Large intestine (tissue), 3 donors: ENCODE measurements around the gene DUXA. TPM values are rescaled to one million over a fixed set of nuclear protein-coding genes. Genes with fewer than 3 reads are reported as not detected.

Experiments
- DNase-seq, 2 donors: peaks; one replicate each; pipeline versions ENCODE4 v3.0.0 to v3.0.0-alpha.2; 2013
- H3K27ac ChIP-seq: one replicate; pipeline ENCODE4 v1.5.1; 2013; ENCODE audit warnings: low read length
- H3K27me3 ChIP-seq: 2 replicates; pipeline ENCODE4 v1.6.1; 2013; ENCODE audit warnings: low read length; ENCODE audit not compliant: control insufficient read depth, insufficient read depth
- H3K36me3 ChIP-seq: 2 replicates; pipeline ENCODE4 v1.6.1; 2013; ENCODE audit warnings: low read length; ENCODE audit not compliant: control insufficient read depth, insufficient read depth
- H3K4me1 ChIP-seq: one replicate; pipeline ENCODE4 v1.6.1; 2013; ENCODE audit warnings: low read length; ENCODE audit not compliant: control insufficient read depth, insufficient read depth
- H3K4me3 ChIP-seq: one replicate; pipeline ENCODE4 v1.5.1; 2013; ENCODE audit warnings: low read length
- H3K9me3 ChIP-seq: one replicate; pipeline ENCODE4 v1.6.1; 2013; ENCODE audit warnings: mild to moderate bottlenecking, low read depth, low read length, moderate library complexity; ENCODE audit not compliant: control insufficient read depth
- WGBS: methylation state at CpG from one replicate; pipeline ENCODE4 v1.1.5; 2013; ENCODE audit warnings: low lambda C conversion rate; ENCODE audit not compliant: insufficient coverage; 5-methylcytosine and 5-hydroxymethylcytosine counted together
- polyA plus RNA-seq: library from polyadenylated mRNA; unstranded; fragments of 120-200 nt; gene quantifications from one replicate; pipeline ENCODE4 v1.2.1, GENCODE V29; 2013

The DUXA gene
- polyA plus RNA-seq, 1 donor = not detected

GRCh38 chr19:57106722-57107235 is 60.5 kb downstream of the DUXA start:
- 88% methylated on average over 2 of the region's 42 CpGs for WGBS
- H3K9me3 ChIP-seq = peaks cover 12% of the 10 kb centered on the region

GRCh38 chr19:57105976-57106721 is 61.1 kb downstream of the DUXA start:
- peaks cover 20% of the 10 kb centered on the region for H3K27me3 ChIP-seq
- no peak overlapping the region for H3K27ac ChIP-seq
- no peak overlapping the region for H3K4me3 ChIP-seq
- H3K4me1 ChIP-seq = peaks cover 3% of the 10 kb centered on the region
- H3K9me3 ChIP-seq = peaks cover 12% of the 10 kb centered on the region
- no peak for DNase-seq
- WGBS = no CpG with 5 or more reads among the region's 57 CpGs
- no peaks in the 10 kb centered on the region for H3K36me3 ChIP-seq

More at GRCh38 chr19:57106722-57107235, 60.5 kb downstream of the DUXA start:
- H3K36me3 ChIP-seq = no peaks in the 10 kb centered on the region
- peaks cover 3% of the 10 kb centered on the region for H3K4me1 ChIP-seq
- DNase-seq = no peak
- H3K4me3 ChIP-seq = no peak overlapping the region
- no peak overlapping the region for H3K27ac ChIP-seq
- peaks cover 20% of the 10 kb centered on the region for H3K27me3 ChIP-seq

Other genes starting within 250 kb of the DUXA start
- gene USP29, start 47.5 kb downstream of the DUXA start, polyA plus RNA-seq = not detected
- gene ZIM3, start 22.3 kb downstream of the DUXA start, polyA plus RNA-seq = not detected
- 15.6 TPM for gene ZNF264, start 24.0 kb upstream of the DUXA start, polyA plus RNA-seq
- 2.2 TPM for gene AURKC, start 63.5 kb upstream of the DUXA start, polyA plus RNA-seq
- 4.4 TPM for gene ZNF805, start 73.1 kb upstream of the DUXA start, polyA plus RNA-seq
- 2.0 TPM for gene ZNF460, start 113.0 kb upstream of the DUXA start, polyA plus RNA-seq
- 7.0 TPM for gene ZNF543, start 153.0 kb upstream of the DUXA start, polyA plus RNA-seq
- gene ZNF304, start 183.8 kb upstream of the DUXA start, polyA plus RNA-seq = 11.1 TPM
- 19.6 TPM for gene TRAPPC2B, start 196.1 kb upstream of the DUXA start, polyA plus RNA-seq
- gene ZNF547, start 196.1 kb upstream of the DUXA start, polyA plus RNA-seq = 5.7 TPM
- 28.1 TPM for gene ZNF548, start 222.4 kb upstream of the DUXA start, polyA plus RNA-seq
- gene ZNF17, start 243.7 kb upstream of the DUXA start, polyA plus RNA-seq = 8.9 TPM